PC-9 (cell line): ENCODE results near the gene CDH16.

Source experiments
- CTCF ChIP-seq: fragments of 200-600 bp; sonication (generic); conservative IDR thresholded peaks from 2 replicates; pipeline ENCODE4 v1.6.1; 2017; ENCODE audit warnings: mixed run types, antibody characterized with exemption, mild to moderate bottlenecking, moderate library complexity
- EZH2 ChIP-seq: fragments of 200-600 bp; sonication (generic); IDR thresholded peaks from 2 replicates; pipeline ENCODE4 v1.8.0; 2017; ENCODE audit warnings: antibody characterized with exemption, low read depth

- TF ChIP-seq CTCF (no peak), EZH2 (no peak)
Measured at GRCh38 chr16:66895689-66895979, 23.1 kb downstream of the CDH16 start.
